GM19238 (cell line): ENCODE data around the gene CDC5L.
"Not testable (repeated sequence)": the region's sequence is repeated elsewhere in the genome, so short reads cannot be mapped to it uniquely, and the experiment has no call there.

Experiments used
- DNase-seq: peaks from one replicate; pipeline ENCODE4 v3.0.0; 2011; ENCODE audit warnings: low spot score; ENCODE audit not compliant: insufficient read length

The CDC5L gene

GRCh38 chr6:44415449-44415848 is 27.9 kb downstream of the CDC5L start:
- no peak for DNase-seq

GRCh38 chr6:44415873-44416502 is 28.5 kb downstream of the CDC5L start:
- DNase-seq: no peak

- DNase-seq: no peak
Observed at GRCh38 chr6:44422531-44422930, 35.0 kb downstream of the CDC5L start.

- no peak for DNase-seq
Observed at GRCh38 chr6:44423306-44423705, 35.8 kb downstream of the CDC5L start.

GRCh38 chr6:44425951-44426350 is 38.4 kb downstream of the CDC5L start:
- DNase-seq: no peak

GRCh38 chr6:44428682-44429081 is 41.2 kb downstream of the CDC5L start:
- no peak for DNase-seq

GRCh38 chr6:44430326-44430725 is 42.8 kb downstream of the CDC5L start:
- no peak for DNase-seq

- no peak for DNase-seq
Observed at GRCh38 chr6:44431118-44431725, 43.7 kb downstream of the CDC5L start.

- DNase-seq: no peak
Observed at GRCh38 chr6:44432227-44432626, 44.7 kb downstream of the CDC5L start.

GRCh38 chr6:44432726-44433125 is 45.2 kb downstream of the CDC5L start:
- no peak for DNase-seq

- DNase-seq: no peak
Observed at GRCh38 chr6:44435500-44435899, 48.0 kb downstream of the CDC5L start.

- DNase-seq: no peak
Observed at GRCh38 chr6:44438827-44439226, 51.3 kb downstream of the CDC5L start.

- DNase-seq: no peak
Observed at GRCh38 chr6:44439270-44440045, 52.0 kb downstream of the CDC5L start.

- DNase-seq: no peak
Observed at GRCh38 chr6:44441091-44441855, 53.8 kb downstream of the CDC5L start.

GRCh38 chr6:44442236-44442635 is 54.7 kb downstream of the CDC5L start:
- no peak for DNase-seq

- DNase-seq: no peak
Observed at GRCh38 chr6:44442833-44443444, 55.4 kb downstream of the CDC5L start.

- DNase-seq: no peak
Observed at GRCh38 chr6:44444853-44445252, 57.3 kb downstream of the CDC5L start.

GRCh38 chr6:44446626-44447300 is 59.3 kb downstream of the CDC5L start:
- DNase-seq: no peak

GRCh38 chr6:44449181-44449580 is 61.7 kb downstream of the CDC5L start:
- not testable (repeated sequence) for DNase-seq

- no peak for DNase-seq
Observed at GRCh38 chr6:44451803-44452695, 64.5 kb downstream of the CDC5L start.
